Iris pigment epithelial cell (primary cell): ENCODE data around the gene KLHL26.
A peak's percentile ranks its signal among the peaks of the same experiment; 100 is the strongest.

ENCODE experiments used
- DNase-seq: peaks from one replicate; pipeline ENCODE4 v3.0.0-alpha.2; 2011; ENCODE audit warnings: low read depth

KLHL26 gene

DNA sequence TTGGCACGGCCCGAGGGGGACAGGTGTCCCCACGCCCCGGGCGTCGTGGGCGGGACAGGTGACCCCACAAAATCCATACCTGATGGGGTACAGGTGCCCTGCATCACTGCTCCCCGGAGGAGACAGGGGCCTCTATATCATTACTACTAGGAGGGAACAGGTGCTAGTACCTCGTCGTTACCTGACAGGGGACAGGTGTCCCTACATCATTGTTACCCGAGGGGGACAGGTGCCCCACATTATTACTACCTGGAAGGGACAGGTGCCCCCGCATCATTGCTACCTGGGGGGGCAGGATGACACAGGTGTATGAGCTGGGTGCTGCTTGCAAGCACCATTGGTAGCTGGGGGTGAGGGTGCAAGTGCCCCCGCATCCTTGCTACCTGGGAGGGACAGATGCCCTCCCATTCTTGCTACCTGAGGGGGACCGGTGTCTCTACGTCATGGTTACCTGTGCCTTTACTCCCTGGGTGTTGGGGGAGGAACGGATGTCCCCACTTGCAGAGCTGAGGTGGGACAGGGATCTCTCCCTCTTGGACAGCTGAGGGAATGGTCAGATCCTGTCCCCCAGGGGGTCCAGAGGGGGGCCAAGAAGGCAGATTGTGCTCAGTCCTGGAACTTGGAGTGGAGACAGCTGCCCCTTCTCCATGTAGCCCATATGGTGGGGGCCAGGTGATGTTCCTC, 47.3 kb downstream of the KLHL26 start:
- no peak for DNase-seq

DNA sequence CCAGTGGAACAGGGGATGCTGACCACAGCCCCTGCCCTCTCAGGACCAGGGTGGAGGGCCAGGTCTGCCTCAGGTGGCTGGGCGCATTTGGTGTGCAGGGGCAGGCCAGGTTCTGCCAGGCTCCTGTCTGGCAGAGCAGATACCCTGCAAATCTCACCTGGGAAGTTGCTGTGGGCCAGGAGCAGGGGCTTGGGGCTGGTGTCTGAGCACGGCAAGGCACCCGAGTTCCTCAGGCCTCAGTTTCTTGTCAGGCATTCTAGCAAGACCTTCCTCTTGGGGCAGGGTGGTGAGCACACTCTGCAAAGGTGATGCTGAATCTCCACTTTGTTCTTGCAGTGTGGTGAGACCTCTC, 47.8 kb downstream of the KLHL26 start:
- DNase-seq = no peak

DNA sequence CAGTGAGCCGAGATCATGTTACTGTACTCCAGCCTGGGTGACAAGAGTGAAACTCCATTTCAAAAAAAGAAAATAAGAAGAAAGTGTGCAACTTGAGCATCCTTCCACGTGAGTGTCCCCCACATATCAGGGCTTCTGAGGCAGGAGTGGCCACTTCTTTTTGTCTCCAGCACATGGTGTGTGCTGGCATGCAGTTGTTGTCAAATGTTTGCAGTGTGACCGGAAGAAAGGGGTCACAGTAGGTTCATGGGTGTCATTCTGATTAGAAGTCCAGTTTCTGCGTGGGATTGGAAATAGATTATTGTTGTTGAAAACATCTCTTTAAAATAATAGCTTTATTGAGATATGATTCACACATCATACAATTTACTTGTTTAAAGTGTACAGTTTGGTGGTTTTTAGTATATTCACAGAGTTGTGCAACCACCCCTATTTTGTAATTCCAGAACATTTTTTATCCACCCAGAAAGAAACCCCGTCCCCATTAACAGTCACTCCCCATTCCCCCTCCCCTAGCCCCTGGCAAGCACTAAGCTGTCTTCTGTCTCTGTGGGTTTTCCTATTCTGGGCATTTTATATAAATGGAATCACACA, 48.9 kb downstream of the KLHL26 start:
- peak; percentile 8 for DNase-seq

DNA sequence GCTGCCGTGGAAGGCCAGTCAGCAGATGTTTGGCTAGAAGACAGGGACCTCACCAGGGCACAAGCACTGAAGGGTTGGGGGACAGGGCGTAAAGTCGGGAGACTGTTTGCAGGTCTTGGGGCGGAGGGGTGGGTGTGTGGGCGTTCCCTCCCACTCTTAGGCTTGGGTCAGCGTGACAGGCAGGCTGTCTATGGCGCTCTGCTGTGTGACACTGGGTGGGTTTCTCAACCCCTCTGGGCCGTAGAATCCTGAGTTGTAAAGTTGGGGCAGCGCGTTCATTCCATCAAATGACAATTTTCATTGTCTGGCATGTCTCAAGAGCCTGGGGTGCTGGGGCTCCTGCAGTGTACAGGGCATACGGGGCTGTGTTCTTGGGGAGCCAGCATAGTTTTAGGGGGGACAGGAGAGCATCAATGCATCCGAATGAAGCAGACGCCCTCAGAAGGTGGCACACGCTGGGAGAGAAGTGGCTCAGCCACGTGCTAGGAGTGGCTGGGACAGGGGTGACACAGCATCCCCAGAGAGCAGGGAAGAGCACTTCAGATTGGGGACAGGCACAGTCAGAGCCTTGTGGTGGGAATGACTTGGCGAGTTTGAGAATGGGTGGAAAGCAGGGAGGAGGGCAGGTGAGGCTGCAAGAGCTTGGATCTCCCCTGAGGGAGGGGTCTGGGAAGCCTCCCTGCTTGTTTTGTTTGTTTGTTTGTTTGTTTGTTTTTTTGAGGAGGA, 51.1 kb downstream of the KLHL26 start:
- no peak for DNase-seq

- no peak for DNase-seq
Measured at GRCh38 chr19:18696023-18696422, 59.2 kb downstream of the KLHL26 start.

DNA sequence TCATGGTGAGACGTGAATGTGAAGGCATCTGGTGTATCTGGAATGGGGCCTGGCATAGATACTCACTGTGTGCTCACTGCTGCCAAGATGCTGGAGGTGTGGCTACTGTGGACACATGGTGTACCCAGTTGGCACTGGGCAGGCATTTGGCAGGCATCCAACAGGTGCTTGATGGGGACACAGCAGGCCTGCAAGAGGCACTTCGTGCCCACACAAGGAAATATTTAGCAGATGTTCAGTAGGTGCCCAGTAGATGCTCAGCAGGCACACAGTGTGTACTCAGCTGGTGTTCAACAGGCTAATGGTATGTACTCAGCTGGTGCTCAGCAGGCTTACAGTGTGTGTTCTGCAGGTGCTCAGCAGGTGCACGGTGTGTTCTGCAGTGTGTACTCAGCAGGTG, 60.9 kb downstream of the KLHL26 start:
- no peak for DNase-seq

DNA sequence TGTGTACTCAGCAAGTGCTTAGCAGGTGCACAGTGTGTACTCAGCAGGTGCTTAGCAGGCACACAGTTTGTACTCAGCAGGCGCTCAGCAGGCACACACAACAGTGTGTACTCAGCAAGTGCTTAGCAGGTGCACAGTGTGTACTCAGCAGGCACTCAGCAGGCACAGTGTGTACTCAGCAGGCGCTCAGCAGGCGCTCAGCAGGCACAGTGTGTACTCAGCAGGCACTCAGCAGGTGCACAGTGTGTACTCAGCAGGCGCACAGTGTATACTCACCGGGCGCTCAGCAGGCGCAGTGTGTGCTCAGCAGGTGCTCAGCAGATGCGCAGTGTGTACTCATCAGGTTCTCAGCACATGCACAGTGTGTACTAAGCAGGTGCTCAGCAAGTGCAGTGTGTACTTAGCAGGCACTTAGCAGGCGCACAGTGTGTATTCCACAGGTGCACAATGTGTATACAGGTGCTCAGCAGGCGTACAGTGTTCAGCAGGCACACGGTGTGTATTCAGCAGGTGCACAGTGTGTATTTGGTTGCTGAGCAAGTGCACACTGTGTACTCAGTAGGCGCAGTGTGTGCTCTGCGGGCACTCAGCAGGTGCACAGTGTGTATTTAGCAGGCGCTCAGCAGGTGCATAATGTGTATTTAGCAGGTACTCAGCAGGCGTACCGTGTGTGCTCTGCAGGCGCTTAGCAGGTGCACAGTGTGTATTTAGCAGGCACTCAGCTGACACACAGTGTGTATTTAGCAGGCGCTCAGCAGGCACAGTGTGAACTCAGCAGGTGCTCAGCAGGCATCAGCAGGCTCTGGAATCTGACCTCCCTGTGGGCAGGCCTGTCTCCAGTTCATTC, 61.7 kb downstream of the KLHL26 start:
- DNase-seq = no peak

DNA sequence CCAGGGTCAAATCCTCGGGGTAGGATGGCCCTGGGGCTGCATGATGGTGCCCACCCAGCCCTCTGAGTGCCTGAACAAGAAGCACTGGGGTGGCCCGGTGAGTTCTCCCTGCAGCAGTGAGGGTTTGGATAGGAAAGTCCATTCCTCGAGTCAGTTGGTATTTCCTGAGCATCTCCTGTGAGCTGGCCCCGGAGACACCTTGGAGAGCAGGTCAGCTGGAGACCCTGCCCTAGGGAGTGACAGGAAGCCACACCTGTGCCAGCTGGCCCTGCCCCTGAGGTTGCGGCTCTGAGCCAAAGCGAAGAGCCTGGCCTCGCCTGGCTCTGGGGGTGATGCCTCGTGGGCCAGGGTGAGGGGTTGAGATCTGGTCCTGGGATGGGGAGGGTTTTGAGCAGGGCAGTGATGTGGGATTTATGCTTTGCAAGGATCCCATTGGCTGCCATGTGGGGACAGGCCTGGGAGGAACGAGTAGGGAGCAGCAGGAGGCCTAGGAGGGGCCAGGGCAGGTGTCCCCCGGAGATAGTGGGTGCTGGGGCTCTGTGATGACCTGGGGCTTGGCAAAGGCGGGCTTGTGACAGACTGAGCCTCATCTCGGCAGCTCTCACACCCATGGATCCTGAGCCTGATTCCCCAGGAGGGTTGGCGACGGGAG, 62.7 kb downstream of the KLHL26 start:
- DNase-seq = no peak

- peak; percentile 72 for DNase-seq
Measured at GRCh38 chr19:18700501-18701249, 63.8 kb downstream of the KLHL26 start.

- DNase-seq = no peak
Measured at GRCh38 chr19:18701250-18701608, 64.4 kb downstream of the KLHL26 start.

DNA sequence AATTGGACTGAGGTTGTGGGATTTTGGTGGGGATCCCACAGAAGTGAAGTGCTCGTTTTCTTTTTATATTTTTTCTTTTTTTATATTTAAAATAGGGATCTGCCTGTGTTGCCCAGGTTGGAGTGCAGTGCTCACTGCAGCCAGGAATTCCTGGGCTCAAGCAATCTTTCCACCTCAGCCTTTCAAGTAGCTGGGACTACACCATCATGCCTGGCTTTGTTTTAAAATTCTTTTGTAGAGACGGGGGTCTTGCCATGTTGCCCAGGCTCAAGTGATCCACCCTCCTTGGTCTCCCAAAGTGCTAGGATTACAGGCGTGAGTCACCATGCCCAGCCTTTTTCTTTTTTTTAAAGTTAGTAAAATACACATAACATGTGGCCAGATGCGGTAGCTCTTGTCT, 67.2 kb downstream of the KLHL26 start:
- no peak for DNase-seq

GRCh38 chr19:18704971-18705370, 68.1 kb downstream of the KLHL26 start:
- DNase-seq = no peak

DNA sequence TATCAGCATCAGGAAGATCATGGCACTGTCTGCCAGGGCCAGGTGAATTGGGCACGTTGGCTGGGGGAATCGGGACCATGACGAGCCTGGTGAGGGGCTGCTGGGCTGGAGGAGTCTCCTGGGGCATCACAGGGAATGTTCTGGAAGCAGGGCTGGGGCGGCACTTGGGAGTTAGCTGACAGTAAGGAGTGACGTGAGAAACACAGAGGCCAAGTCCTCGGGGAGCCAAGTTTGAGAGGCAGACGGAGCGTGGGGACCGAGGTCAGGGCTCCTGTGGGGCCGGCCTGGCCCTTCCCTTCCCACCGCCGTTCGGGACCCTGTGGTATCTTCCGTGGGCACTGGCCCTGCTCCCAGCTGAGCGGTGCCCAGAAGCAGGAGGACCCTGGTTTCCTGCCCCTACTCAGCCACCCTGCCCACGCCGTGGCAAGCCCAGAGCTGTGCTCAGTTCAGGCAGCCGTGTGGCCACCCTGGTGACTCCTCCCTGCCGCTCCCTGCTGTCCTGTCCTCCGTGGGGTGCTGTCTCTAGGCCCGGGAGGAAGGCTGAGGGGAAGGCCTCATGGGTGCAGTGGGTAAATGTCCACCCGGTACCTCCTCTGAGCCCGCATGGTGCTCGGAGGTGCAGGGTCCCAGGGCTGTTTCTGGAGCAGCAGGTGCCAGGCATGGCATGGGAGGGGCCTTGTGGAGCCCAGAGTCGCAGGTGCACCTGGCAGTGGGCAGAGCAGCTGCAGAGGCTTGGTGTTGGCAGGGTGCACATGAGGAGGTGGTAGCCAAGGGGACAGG, 71.8 kb downstream of the KLHL26 start:
- no peak for DNase-seq

DNA sequence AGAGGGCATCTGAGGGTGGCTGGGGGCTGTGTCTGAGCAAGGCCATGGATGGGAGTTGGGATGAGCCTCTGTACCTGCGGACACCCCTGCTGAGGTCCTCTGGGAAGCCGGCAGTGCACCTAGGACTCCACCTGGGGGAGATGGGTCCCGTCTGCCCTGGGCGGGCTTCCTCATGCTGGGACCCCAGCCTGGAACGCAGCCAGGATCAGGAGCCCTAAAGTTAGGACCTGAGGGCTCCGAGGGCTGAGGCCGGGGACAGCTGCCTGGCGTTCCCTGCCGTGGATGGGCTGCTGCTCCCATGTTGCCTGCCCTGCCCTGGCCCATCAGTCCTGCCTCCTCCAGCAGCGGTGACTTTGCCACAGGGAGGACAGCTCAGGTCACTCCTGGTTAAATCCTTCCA, 72.7 kb downstream of the KLHL26 start:
- no peak for DNase-seq

DNA sequence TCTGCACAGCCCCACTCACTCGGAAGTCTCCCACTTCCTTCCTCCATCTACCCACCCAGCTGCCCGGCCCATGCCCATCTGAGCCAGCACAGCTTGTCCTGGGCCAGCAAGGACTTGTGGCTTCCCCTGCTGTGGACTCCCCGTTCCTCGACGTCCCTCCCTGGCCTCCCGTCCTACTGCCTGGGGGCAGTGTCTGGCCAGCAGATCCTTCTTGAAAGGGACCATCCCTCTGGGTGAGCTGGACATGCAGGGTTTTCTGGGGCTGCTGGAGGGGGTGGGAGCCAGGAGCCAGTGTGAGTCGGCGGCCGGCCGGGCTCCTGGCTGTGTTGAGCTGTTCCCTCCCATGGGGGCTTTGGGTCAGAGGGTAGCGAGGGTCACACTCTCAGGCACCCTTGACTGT, 73.4 kb downstream of the KLHL26 start:
- no peak for DNase-seq

GRCh38 chr19:18710996-18711751, 74.3 kb downstream of the KLHL26 start:
- peak; percentile 42 for DNase-seq

DNA sequence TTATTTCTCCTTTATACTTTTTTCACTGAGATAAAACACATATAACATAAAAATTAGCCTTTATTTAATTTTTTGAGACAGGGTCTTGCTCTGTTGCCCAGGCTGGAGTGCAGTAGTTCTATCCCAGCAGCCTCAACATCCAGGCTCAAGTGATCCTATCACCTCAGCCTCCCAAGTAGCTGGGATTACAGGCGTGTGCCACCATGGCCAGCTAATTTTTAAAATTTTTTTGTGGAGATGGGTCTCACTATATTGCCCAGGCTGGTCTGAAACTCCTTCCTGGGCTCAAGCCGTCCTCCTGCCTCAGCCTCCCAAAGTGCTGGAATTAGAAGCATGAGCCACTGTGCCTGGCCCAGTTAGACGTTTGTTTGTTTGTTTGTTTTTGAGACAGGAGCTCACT, 75.1 kb downstream of the KLHL26 start:
- DNase-seq = no peak

DNA sequence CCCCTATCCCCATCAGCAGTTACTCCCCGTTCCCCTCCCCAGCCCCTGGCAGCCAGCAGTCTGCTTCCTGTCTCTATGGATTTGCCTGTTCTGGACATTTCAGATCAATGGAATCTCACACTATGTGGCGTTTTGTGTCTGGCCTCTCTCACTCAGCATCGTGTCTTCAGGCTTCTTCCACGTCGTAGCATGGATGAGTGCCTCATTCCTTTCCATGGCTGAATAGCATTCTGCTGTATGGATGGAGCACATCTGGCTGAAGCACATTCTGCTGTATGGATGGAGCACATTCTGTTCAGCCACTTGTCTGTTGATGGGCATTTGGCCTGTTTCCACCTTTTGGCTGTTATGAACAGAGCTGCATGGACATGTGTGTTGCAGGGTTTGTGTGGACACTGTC, 76.2 kb downstream of the KLHL26 start:
- DNase-seq = no peak

DNA sequence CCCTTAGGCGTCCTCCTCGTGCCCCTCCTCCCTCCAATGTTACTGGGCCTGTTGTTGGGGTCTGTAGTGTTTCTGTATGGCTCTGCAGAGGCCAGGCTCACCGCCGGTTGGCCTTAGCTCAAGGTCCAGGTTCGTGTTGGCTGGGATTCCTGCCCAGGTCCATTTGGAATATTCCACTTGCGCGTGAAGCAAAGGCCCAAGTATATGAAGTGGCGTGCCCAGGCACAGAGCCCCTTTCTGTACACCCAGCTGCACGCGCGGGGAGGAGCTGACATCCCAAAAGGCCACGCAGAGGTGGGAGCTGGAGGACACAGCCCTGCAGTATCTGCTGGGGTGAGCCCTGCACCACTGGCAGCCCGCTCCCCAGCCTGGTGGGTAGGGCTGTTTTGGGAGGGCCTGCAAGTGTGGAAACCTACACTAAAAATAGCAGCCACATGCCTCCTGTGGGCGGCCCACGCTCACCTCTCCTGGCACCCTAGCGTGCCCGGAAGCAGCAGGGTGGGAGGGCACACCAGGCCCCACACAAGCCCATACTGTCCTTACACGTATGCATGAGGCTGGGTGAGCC, 76.8 kb downstream of the KLHL26 start:
- no peak for DNase-seq

DNA sequence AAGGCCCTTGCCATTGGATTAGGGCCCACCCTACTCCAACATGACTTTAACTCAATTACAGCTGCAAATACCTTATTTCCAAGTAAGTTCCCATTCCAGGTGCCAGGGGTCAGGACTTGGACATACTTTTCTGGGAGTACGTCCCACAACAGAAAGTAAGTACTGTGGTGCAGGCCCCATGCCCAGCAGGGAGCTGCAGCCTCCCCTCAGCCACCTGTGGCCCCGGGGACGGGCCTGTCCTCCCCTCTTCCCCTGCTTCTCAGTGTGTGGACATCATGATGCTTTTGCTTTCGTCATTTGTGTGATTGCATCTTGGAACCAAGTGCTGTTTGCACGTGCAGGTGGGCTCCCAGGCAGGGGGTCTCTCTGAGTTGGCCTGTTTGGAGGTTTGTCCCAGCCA, 78.6 kb downstream of the KLHL26 start:
- no peak for DNase-seq
